Measurements from ENCODE around the gene TMEM88.

Gene TMEM88

DNA sequence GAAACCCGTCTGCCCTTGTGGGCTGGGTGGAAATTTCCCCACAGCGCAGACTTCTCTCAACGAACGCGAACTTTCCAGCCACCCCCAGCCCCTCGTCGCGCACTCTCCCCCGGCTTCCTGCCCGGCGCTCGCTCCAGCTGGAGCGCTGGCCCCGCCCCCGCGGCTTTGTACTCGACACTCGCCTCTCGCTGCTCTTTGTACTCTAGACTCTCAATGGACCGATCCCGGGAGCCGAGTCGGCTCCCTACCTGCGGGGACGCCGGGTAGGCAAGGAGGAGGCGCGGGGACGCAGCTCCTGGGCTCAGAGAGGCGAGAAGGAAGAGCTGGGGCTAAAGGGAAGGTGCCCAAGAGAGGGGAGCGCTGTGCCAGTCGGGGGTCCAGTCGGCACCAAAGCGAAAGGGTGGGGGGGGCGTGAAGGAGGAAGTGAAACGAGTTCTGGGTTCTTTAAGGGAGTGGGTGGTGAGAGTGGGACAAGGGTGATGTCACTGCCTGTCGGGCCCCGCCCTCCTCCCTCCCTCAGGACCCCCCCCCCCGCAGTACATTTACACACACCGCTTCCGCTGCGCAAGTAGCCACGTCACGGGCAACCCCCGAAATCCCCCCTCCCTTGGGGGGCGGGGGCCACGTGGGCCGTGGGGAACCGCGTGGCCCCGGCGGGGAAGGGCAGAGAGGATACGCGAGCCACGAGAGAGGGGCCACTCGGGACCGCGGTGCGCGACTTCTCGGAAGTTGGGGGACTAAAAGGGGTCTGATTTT, 11.2 kb upstream of the TMEM88 start:
- DNase-seq (ENCODE audit: low spot score): peak; percentile 70

DNA sequence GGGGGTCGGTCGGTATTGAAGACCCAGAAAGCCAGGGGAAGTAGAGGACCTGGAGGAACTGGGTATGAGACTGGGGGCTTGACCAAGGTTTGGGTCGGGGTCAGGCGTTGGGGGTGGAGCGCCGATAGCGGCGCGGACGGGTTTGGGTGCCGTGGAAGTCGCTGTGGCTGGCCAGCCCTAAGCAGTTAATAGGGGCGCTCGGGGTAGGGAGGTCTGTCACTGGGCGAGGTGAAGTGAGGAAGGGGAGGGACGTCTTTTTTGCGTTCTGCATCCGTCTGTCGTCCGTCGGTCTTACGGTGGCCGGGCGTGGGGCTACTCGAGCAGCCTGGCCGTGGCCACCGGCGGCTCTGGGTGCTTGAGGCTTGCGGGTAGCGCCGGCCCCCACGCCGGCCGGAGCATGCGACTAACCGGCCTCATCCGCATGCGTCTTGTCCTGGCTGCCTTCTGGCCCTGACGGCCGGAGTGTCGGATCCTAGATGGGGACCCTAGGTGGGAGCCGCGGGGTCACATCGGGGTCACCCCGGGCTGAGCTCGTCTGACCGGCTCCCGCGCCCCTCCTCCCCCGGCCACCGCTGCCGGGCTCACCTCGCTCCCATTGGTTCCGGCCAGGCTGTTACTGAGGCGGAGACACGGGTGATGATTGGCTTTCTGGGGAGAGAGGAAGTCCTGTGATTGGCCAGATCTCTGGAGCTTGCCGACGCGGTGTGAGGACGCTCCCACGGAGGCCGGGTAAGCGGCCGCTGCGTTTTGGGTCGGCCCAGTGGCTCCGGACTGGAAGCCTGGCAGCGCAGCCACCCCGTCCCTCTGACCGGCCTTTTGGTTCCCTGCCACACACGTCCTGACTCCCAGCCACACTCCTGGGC, 10.3 kb upstream of the TMEM88 start:
- peak; percentile 94 for DNase-seq (ENCODE audit: low spot score)

DNA sequence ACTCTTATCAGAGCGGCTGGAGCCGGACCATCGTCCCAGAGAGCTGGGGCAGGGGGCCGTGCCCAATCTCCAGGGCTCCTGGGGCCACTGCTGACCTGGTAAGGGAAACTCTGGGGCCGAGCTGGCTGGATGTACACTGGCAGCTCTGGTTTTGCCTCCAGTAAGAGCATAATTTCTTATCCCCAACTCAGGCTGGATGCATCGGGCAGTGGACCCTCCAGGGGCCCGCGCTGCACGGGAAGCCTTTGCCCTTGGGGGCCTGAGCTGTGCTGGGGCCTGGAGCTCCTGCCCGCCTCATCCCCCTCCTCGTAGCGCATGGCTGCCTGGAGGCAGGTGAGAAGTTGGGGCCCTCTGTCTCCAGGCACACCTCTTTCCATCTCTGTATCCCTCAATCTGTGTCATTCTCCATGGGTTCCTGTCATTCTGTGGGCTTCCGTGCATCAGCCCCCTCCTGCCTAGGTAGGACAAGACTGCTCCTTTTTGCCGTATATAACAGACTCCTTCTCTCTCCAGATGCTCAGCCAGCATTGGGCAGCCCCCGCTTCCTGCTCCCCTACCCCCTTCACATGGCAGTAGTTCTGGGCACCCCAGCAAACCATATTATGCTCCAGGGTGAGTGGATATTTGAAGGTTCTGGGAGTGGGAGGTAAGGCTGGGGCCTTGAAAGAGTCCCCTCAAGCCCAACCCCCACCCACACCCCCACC, 9.4 kb upstream of the TMEM88 start:
- DNase-seq (ENCODE audit: low spot score): no peak

DNA sequence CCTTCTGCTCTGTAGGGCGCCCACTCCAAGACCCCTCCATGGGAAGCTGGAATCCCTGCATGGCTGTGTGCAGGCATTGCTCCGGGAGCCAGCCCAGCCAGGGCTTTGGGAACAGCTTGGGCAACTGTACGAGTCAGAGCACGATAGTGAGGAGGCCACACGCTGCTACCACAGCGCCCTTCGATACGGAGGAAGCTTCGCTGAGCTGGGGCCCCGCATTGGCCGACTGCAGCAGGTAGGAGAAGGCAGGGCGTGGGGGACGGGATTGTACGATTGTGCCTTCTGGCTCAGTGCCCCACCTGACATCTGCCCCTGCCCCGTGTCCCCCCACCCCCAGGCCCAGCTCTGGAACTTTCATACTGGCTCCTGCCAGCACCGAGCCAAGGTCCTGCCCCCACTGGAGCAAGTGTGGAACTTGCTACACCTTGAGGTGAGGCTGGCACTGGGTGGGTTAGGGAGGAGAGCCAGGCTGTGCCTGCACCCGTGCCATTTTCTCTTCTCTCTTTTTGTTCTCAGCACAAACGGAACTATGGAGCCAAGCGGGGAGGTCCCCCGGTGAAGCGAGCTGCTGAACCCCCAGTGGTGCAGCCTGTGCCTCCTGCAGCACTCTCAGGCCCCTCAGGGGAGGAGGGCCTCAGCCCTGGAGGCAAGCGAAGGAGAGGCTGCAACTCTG, 8.7 kb upstream of the TMEM88 start:
- DNase-seq (ENCODE audit: low spot score): no peak

DNA sequence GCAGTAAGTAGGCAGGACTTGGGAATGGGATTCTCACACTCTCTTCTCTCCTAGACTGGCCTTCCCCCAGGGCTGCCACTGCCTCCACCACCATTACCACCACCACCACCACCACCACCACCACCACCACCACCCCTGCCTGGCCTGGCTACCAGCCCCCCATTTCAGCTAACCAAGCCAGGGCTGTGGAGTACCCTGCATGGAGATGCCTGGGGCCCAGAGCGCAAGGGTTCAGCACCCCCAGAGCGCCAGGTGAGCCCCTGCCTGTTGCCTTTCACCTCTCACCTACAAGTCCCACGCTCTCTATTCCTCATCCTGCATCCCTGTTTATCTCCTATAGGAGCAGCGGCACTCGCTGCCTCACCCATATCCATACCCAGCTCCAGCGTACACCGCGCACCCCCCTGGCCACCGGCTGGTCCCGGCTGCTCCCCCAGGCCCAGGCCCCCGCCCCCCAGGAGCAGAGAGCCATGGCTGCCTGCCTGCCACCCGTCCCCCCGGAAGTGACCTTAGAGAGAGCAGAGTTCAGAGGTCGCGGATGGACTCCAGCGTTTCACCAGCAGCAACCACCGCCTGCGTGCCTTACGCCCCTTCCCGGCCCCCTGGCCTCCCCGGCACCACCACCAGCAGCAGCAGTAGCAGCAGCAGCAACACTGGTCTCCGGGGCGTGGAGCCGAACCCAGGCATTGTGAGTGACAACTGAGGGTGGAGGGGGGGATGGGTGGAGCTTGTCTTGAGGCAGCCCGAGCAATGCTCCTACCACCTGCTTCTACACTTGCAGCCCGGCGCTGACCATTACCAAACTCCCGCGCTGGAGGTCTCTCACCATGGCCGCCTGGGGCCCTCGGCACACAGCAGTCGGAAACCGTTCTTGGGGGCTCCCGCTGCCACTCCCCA, 7.9 kb upstream of the TMEM88 start:
- DNase-seq (ENCODE audit: low spot score): no peak

DNA sequence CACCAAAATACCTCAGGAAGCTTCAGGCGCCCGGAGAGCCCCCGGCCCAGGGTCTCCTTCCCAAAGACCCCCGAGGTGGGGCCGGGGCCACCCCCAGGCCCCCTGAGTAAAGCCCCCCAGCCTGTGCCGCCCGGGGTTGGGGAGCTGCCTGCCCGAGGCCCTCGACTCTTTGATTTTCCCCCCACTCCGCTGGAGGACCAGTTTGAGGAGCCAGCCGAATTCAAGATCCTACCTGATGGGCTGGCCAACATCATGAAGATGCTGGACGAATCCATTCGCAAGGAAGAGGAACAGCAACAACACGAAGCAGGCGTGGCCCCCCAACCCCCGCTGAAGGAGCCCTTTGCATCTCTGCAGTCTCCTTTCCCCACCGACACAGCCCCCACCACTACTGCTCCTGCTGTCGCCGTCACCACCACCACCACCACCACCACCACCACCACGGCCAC, 6.7 kb upstream of the TMEM88 start:
- no peak for DNase-seq (ENCODE audit: low spot score)

DNA sequence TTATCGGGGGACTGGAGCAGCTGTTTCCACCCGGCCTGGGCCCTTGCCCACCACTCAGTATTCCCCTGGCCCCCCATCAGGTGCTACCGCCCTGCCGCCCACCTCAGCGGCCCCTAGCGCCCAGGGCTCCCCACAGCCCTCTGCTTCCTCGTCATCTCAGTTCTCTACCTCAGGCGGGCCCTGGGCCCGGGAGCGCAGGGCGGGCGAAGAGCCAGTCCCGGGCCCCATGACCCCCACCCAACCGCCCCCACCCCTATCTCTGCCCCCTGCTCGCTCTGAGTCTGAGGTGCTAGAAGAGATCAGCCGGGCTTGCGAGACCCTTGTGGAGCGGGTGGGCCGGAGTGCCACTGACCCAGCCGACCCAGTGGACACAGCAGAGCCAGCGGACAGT, 6.1 kb upstream of the TMEM88 start:
- no peak for DNase-seq (ENCODE audit: low spot score)

DNA sequence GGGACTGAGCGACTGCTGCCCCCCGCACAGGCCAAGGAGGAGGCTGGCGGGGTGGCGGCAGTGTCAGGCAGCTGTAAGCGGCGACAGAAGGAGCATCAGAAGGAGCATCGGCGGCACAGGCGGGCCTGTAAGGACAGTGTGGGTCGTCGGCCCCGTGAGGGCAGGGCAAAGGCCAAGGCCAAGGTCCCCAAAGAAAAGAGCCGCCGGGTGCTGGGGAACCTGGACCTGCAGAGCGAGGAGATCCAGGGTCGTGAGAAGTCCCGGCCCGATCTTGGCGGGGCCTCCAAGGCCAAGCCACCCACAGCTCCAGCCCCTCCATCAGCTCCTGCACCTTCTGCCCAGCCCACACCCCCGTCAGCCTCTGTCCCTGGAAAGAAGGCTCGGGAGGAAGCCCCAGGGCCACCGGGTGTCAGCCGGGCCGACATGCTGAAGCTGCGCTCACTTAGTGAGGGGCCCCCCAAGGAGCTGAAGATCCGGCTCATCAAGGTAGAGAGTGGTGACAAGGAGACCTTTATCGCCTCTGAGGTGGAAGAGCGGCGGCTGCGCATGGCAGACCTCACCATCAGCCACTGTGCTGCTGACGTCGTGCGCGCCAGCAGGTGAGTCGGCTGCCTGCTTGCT, 5.6 kb upstream of the TMEM88 start:
- no peak for DNase-seq (ENCODE audit: low spot score)

DNA sequence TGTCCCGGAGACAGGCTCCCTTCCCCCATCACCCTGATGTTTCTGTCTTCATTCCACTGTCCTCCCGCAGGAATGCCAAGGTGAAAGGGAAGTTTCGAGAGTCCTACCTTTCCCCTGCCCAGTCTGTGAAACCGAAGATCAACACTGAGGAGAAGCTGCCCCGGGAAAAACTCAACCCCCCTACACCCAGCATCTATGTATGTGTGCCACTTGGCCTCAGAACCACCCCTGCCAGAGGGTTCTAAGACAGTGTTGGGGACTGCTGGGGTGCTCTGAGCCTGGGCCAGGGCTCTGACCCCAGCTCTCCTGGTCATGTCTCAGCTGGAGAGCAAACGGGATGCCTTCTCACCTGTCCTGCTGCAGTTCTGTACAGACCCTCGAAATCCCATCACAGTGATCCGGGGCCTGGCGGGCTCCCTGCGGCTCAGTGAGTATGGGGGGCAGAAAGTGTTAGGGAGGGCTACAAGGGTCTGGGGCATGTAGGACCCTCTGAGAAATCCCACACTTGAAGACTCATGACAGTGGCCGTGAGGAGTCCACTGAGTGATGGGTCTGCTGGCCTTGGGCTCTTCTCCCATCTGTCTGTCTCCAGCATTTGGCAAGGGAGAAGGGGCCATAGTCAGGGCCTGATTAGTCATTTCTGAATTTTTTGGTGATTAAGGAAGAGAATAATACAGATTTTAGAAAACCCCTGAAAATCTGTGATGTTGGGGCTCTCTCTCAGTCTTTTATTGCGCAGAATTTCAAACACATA, 4.9 kb upstream of the TMEM88 start:
- DNase-seq (ENCODE audit: low spot score): no peak

DNA sequence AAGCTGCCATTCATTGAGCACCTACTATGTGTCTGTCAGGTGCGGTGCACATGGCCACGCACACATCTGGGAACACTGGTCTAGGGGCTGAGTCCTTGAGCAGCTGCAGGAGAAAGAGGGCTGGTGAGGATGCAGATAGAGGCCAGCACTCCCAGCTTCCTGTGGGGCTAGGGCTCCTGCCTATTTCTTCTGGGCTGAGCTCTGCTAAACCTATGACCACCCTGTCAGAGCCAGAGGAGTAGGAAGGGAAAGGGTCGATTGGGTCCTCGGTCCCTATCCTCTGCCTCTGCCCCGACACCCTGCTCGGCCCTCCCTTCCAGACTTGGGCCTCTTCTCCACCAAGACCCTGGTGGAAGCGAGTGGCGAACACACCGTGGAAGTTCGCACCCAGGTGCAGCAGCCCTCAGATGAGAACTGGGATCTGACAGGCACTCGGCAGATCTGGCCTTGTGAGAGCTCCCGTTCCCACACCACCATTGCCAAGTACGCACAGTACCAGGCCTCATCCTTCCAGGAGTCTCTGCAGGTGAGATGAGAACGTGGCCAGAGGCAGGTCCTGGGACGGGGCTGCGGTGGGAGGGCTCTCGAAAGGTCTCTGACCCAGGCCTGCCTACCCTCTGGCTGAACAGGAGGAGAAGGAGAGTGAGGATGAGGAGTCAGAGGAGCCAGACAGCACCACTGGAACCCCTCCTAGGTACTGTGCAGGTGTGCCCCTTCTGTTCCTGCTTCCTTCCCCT, 4.0 kb upstream of the TMEM88 start:
- no peak for DNase-seq (ENCODE audit: low spot score)

DNA sequence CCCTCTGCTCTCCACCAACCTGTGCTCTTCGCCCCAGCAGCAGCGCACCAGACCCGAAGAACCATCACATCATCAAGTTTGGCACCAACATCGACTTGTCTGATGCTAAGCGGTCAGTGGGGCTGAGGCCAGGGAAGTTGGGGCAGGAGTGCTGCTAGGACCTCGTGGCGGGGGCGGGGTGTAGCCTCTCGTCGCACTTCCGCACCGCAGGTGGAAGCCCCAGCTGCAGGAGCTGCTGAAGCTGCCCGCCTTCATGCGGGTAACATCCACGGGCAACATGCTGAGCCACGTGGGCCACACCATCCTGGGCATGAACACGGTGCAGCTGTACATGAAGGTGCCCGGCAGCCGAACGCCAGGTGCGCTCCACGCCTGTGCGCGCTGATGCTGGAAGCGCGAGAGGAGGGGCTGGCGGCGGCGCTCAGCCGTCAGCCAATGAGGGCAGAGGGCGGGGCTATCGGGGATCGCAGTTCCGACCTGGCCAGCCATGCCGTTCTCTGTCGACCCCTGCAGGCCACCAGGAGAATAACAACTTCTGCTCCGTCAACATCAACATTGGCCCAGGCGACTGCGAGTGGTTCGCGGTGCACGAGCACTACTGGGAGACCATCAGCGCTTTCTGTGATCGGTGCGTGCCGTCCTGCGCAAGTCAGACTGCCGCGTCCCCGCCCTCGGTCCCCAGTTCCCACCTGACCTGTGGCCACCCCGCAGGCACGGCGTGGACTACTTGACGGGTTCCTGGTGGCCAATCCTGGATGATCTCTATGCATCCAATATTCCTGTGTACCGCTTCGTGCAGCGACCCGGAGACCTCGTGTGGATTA, 3.2 kb upstream of the TMEM88 start:
- peak; percentile 91 for DNase-seq (ENCODE audit: low spot score)

DNA sequence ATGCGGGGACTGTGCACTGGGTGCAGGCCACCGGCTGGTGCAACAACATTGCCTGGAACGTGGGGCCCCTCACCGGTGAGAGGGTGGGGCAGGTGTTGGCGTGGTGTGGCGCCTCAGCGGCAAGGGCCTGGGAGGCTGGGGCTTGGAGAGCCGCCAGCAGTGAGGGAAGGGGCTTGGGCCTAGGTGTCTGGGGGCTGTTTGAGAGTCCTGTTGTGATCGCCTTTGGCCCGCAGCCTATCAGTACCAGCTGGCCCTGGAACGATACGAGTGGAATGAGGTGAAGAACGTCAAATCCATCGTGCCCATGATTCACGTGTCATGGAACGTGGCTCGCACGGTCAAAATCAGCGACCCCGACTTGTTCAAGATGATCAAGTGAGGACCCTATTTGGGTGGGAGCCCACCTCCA, 2.6 kb upstream of the TMEM88 start:
- no peak for DNase-seq (ENCODE audit: low spot score)

DNA sequence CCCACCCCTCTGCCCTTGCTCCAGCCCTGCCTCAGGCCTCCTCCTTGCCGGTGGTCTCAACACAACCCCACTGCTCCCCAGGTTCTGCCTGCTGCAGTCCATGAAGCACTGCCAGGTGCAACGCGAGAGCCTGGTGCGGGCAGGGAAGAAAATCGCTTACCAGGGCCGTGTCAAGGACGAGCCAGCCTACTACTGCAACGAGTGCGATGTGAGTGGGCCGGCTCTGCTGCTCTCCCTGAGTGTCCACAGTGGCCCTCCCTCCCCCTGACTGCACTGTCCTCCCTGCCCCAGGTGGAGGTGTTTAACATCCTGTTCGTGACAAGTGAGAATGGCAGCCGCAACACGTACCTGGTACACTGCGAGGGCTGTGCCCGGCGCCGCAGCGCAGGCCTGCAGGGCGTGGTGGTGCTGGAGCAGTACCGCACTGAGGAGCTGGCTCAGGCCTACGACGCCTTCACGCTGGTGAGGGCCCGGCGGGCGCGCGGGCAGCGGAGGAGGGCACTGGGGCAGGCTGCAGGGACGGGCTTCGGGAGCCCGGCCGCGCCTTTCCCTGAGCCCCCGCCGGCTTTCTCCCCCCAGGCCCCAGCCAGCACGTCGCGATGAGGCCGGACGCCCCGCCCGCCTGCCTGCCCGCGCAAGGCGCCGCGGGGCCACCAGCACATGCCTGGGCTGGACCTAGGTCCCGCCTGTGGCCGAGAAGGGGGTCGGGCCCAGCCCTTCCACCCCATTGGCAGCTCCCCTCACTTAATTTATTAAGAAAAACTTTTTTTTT, 1.8 kb upstream of the TMEM88 start:
- DNase-seq (ENCODE audit: low spot score): no peak

DNA sequence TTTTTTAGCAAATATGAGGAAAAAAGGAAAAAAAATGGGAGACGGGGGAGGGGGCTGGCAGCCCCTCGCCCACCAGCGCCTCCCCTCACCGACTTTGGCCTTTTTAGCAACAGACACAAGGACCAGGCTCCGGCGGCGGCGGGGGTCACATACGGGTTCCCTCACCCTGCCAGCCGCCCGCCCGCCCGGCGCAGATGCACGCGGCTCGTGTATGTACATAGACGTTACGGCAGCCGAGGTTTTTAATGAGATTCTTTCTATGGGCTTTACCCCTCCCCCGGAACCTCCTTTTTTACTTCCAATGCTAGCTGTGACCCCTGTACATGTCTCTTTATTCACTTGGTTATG, 1.2 kb upstream of the TMEM88 start:
- DNase-seq (ENCODE audit: low spot score): no peak

DNA sequence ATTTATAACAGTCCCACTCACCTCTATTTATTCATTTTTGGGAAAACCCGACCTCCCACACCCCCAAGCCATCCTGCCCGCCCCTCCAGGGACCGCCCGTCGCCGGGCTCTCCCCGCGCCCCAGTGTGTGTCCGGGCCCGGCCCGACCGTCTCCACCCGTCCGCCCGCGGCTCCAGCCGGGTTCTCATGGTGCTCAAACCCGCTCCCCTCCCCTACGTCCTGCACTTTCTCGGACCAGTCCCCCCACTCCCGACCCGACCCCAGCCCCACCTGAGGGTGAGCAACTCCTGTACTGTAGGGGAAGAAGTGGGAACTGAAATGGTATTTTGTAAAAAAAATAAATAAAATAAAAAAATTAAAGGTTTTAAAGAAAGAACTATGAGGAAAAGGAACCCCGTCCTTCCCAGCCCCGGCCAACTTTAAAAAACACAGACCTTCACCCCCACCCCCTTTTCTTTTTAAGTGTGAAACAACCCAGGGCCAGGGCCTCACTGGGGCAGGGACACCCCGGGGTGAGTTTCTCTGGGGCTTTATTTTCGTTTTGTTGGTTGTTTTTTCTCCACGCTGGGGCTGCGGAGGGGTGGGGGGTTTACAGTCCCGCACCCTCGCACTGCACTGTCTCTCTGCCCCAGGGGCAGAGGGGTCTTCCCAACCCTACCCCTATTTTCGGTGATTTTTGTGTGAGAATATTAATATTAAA, 638 bp upstream of the TMEM88 start:
- DNase-seq (ENCODE audit: low spot score): no peak

DNA sequence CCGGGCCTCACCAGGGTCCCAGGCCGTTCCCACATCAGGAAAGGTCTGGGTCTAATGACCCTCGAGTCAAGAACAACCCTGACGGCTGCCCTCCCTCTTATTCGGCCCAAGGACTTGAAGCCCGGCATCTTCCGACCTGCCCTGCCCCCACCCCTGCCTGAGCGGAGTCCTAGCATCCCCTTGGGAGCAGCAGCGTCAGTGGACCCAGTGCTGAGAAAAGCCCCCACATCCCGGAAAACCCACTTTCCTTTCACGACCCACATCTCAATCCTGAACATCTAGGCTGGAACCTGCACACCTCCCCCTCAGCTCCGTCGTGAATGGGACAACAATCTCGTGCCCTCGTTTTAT, 769 bp downstream of the TMEM88 start:
- no peak for DNase-seq (ENCODE audit: low spot score)
